ENCODE measurements around the gene OR11H1.
"Not testable (repeated sequence)": the region's sequence is repeated elsewhere in the genome, so short reads cannot be mapped to it uniquely, and the experiment has no call there.

OR11H1 gene

GRCh38 chr22:15527892-15528291 is at the start of gene OR11H1:
TSS of gene OR11H1 (plus strand) at chr22:15528192. CDS start at chr22:15528192, 0 bp downstream.
- in situ Hi-C loops (cut with HindIII; ENCODE audit: low pct_ligation_motif_present, low sequenced_read_pairs); H3K27ac ChIP-seq; H3K27me3 ChIP-seq (replicated peaks); H3K4me3 ChIP-seq (ENCODE audit: low read depth, low read length); H3K36me3 ChIP-seq (replicated peaks); DNase-seq: not testable (repeated sequence)

GRCh38 chr22:15509967-15510366 is 18.0 kb upstream of the OR11H1 start:
- H3K27me3 ChIP-seq (replicated peaks); in situ Hi-C loops (cut with HindIII; ENCODE audit: low pct_ligation_motif_present, low sequenced_read_pairs); H3K27ac ChIP-seq; DNase-seq; H3K4me3 ChIP-seq (ENCODE audit: low read depth, low read length); H3K36me3 ChIP-seq (replicated peaks): not testable (repeated sequence)

GRCh38 chr22:15515896-15516295 is 12.1 kb upstream of the OR11H1 start:
- H3K4me3 ChIP-seq (ENCODE audit: low read depth, low read length); H3K36me3 ChIP-seq (replicated peaks); in situ Hi-C loops (cut with HindIII; ENCODE audit: low pct_ligation_motif_present, low sequenced_read_pairs); H3K27me3 ChIP-seq (replicated peaks); DNase-seq; H3K27ac ChIP-seq: not testable (repeated sequence)

GRCh38 chr22:15553767-15554166 is 25.8 kb downstream of the OR11H1 start:
- in situ Hi-C loops (cut with HindIII; ENCODE audit: low pct_ligation_motif_present, low sequenced_read_pairs); H3K27me3 ChIP-seq (replicated peaks); DNase-seq; H3K4me3 ChIP-seq (ENCODE audit: low read depth, low read length); H3K27ac ChIP-seq; H3K36me3 ChIP-seq (replicated peaks): not testable (repeated sequence)

GRCh38 chr22:15563461-15563860 is 35.5 kb downstream of the OR11H1 start:
- DNase-seq: not testable (repeated sequence)

GRCh38 chr22:15565063-15565462 is 37.1 kb downstream of the OR11H1 start:
- H3K27ac ChIP-seq; H3K36me3 ChIP-seq (replicated peaks); H3K27me3 ChIP-seq (replicated peaks); H3K4me3 ChIP-seq (ENCODE audit: low read depth, low read length); in situ Hi-C loops (cut with HindIII; ENCODE audit: low pct_ligation_motif_present, low sequenced_read_pairs); DNase-seq: not testable (repeated sequence)

More at GRCh38 chr22:15563461-15563860, 35.5 kb downstream of the OR11H1 start:
- H3K4me3 ChIP-seq (ENCODE audit: low read depth, low read length); in situ Hi-C loops (cut with HindIII; ENCODE audit: low pct_ligation_motif_present, low sequenced_read_pairs); H3K36me3 ChIP-seq (replicated peaks); H3K27me3 ChIP-seq (replicated peaks); H3K27ac ChIP-seq: not testable (repeated sequence)
